ENCODE results near the gene ZNF417. TPM values are rescaled to one million over a fixed set of nuclear protein-coding genes. Genes with fewer than 3 reads are reported as not detected.
"Not testable (repeated sequence)": the region's sequence is repeated elsewhere in the genome, so short reads cannot be mapped to it uniquely, and the experiment has no call there.

The ZNF417 gene
- polyA plus RNA-seq, 1 donor from 2014 or later = 21.7 TPM

DNA sequence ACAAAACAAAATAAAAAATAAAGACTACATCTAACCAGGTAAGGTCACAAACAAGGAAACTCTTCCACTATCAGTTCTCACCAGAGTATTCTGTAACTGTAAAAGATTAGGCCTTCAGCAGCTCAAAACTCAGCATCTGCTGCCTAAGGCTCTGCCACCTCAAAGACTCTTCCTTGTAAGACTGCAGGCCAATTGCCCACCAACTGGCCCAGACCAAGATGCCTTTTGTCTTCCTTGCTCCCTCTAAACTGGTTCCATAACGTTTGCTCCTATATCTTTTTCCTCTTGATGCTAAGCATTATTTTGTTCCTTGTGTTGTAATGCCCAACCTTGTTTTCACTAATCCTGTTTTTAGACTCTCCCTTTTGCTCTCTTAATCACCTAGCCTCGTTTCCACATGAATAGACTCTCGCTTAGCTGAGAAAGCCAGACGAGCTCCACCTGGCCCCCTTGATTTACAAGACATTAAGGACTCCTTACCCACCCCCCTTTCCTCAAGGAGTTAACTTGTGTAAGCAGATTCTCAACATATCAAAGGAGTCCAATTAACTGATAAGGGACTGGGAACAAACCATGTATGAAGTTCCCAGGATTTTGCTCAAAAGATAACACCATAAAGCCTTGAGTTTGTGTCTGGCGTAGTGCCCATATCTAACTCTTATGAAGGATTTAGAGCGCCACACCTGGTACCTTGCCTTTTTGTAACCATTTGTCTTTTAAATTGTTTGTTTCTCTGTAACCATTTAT lies 29.0 kb downstream of the ZNF417 start:
- TF ChIP-seq, protein P1, sequence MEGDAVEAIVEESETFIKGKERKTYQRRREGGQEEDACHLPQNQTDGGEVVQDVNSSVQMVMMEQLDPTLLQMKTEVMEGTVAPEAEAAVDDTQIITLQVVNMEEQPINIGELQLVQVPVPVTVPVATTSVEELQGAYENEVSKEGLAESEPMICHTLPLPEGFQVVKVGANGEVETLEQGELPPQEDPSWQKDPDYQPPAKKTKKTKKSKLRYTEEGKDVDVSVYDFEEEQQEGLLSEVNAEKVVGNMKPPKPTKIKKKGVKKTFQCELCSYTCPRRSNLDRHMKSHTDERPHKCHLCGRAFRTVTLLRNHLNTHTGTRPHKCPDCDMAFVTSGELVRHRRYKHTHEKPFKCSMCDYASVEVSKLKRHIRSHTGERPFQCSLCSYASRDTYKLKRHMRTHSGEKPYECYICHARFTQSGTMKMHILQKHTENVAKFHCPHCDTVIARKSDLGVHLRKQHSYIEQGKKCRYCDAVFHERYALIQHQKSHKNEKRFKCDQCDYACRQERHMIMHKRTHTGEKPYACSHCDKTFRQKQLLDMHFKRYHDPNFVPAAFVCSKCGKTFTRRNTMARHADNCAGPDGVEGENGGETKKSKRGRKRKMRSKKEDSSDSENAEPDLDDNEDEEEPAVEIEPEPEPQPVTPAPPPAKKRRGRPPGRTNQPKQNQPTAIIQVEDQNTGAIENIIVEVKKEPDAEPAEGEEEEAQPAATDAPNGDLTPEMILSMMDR (IDR thresholded peaks at IDR 0.05; ENCODE audit: poor library complexity, severe bottlenecking) = peak; percentile 40
- TF ChIP-seq, protein P2, sequence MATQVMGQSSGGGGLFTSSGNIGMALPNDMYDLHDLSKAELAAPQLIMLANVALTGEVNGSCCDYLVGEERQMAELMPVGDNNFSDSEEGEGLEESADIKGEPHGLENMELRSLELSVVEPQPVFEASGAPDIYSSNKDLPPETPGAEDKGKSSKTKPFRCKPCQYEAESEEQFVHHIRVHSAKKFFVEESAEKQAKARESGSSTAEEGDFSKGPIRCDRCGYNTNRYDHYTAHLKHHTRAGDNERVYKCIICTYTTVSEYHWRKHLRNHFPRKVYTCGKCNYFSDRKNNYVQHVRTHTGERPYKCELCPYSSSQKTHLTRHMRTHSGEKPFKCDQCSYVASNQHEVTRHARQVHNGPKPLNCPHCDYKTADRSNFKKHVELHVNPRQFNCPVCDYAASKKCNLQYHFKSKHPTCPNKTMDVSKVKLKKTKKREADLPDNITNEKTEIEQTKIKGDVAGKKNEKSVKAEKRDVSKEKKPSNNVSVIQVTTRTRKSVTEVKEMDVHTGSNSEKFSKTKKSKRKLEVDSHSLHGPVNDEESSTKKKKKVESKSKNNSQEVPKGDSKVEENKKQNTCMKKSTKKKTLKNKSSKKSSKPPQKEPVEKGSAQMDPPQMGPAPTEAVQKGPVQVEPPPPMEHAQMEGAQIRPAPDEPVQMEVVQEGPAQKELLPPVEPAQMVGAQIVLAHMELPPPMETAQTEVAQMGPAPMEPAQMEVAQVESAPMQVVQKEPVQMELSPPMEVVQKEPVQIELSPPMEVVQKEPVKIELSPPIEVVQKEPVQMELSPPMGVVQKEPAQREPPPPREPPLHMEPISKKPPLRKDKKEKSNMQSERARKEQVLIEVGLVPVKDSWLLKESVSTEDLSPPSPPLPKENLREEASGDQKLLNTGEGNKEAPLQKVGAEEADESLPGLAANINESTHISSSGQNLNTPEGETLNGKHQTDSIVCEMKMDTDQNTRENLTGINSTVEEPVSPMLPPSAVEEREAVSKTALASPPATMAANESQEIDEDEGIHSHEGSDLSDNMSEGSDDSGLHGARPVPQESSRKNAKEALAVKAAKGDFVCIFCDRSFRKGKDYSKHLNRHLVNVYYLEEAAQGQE (IDR thresholded peaks at IDR 0.05; ENCODE audit: borderline replicate concordance) = no peak
- Histone ChIP-seq H3K9ac (ENCODE audit: low read length) (peak overlapping the region; percentile 82), H3K27ac (ENCODE audit: low read length) (peak overlapping the region; percentile 85)

DNA sequence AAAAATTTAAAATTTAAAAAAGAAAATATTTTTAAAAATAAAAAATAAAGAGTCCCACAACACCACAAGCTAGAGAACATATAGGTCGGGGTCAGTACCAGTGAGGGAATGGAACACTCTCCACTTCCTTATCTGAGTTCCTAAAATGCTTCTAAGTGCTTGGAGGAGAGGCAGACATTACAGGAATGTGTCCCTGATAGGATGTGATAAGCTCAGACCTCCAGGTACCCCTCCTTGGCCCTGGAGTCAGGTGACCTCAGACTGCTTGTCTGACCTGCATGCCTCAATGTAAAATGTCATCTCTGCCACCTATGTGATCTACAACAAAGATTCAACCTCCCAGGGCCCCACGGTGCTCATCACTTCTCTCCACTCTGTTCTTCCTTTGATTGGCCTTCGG lies 30.3 kb downstream of the ZNF417 start:
- H3K27ac ChIP-seq (ENCODE audit: low read length) = no peak overlapping the region

More for the DNA sequence above, 29.0 kb downstream of the ZNF417 start:
- H2AFZ ChIP-seq (ENCODE audit: low read depth, low read length) = no peak overlapping the region
- no peaks in the 10 kb centered on the region for H3K9me3 ChIP-seq (ENCODE audit: low read length)
- no peaks in the 10 kb centered on the region for H3K27me3 ChIP-seq (ENCODE audit: insufficient read depth, low read depth, low read length)
- H3F3A ChIP-seq (ENCODE audit: insufficient read depth, low read length, poor library complexity, severe bottlenecking) = no peaks in the 10 kb centered on the region
- peak overlapping the region; percentile 80 for H3K4me3 ChIP-seq (ENCODE audit: low read length)
- peak overlapping the region; percentile 46 for H3K4me2 ChIP-seq (ENCODE audit: low read length)
- no peaks in the 10 kb centered on the region for H4K20me1 ChIP-seq (ENCODE audit: insufficient read depth)
- no peaks in the 10 kb centered on the region for H3K9me2 ChIP-seq (ENCODE audit: insufficient read depth, low read length)
- H3K79me2 ChIP-seq (replicated peaks; ENCODE audit: insufficient read depth, low read length) = peaks cover 32% of the 10 kb centered on the region
- H3K36me3 ChIP-seq (ENCODE audit: insufficient read depth, low read length) = no peaks in the 10 kb centered on the region

DNA sequence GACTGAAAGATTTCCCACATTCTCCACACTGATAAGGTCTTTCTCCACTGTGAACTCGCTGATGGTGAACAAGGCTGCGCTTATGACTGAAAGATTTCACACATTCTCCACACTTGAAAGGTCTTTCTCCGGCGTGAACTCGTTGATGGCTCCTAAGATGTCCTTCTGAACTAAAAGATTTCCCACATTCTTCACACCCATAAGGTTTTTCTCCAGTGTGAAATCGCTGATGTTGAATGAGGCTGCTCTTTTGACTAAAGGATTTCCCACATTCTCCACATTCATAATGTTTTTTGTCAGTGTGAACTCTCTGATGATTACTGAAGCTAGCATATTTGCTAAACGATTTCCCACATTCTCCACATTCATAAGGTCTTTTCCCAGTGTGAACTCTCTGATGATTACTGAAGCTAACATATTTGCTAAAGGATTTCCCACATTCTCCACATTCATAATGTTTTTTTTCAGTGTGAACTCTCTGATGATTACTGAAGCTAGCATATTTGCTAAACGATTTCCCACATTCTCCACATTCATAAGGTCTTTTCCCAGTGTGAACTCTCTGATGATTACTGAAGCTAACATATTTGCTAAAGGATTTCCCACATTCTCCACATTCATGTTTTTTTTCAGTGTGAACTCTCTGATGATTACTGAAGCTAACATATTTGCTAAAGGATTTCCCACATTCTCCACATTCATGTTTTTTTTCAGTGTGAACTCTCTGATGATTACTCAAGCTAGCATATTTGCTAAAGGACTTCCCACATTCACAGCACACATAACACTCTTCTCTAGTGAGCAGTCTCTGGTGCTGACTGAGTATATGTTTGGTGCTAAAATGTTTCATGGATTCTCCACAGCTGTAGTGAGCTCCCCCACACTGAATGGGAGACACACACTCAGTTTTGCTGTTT lies 42.3 kb downstream of the ZNF417 start:
- not testable (repeated sequence) for H3K4me3 ChIP-seq (ENCODE audit: low read length); H3K27ac ChIP-seq (ENCODE audit: low read length); H3K9me3 ChIP-seq (ENCODE audit: low read length); H3F3A ChIP-seq (ENCODE audit: insufficient read depth, low read length, poor library complexity, severe bottlenecking); H3K9ac ChIP-seq (ENCODE audit: low read length); H3K4me2 ChIP-seq (ENCODE audit: low read length); H3K79me2 ChIP-seq (replicated peaks; ENCODE audit: insufficient read depth, low read length); H3K27me3 ChIP-seq (ENCODE audit: insufficient read depth, low read depth, low read length); H3K9me2 ChIP-seq (ENCODE audit: insufficient read depth, low read length); H4K20me1 ChIP-seq (ENCODE audit: insufficient read depth); H2AFZ ChIP-seq (ENCODE audit: low read depth, low read length)
- peaks cover 13% of the 10 kb centered on the region for H3K36me3 ChIP-seq (ENCODE audit: insufficient read depth, low read length)

More for the DNA sequence above, 30.3 kb downstream of the ZNF417 start:
- Histone ChIP-seq H3K9me3 (ENCODE audit: low read length) (no peaks in the 10 kb centered on the region), H3K9me2 (ENCODE audit: insufficient read depth, low read length) (no peaks in the 10 kb centered on the region), H4K20me1 (ENCODE audit: insufficient read depth) (no peaks in the 10 kb centered on the region), H2AFZ (ENCODE audit: low read depth, low read length) (no peak overlapping the region), H3K4me2 (ENCODE audit: low read length) (no peak overlapping the region), H3K27me3 (ENCODE audit: insufficient read depth, low read depth, low read length) (no peaks in the 10 kb centered on the region), H3K9ac (ENCODE audit: low read length) (no peak overlapping the region), H3K4me3 (ENCODE audit: low read length) (peak overlapping the region; percentile 80), H3K79me2 (replicated peaks; ENCODE audit: insufficient read depth, low read length) (peaks cover 32% of the 10 kb centered on the region), H3K36me3 (ENCODE audit: insufficient read depth, low read length) (no peaks in the 10 kb centered on the region), H3F3A (ENCODE audit: insufficient read depth, low read length, poor library complexity, severe bottlenecking) (no peaks in the 10 kb centered on the region)
- TF ChIP-seq SMC3 (conservative IDR thresholded peaks at IDR 0.05; ENCODE audit: poor library complexity) (no peak), EZH2 (IDR thresholded peaks at IDR 0.05; ENCODE audit: borderline replicate concordance, insufficient read depth, low read length, poor library complexity, severe bottlenecking) (no peak), RAD21 (conservative IDR thresholded peaks at IDR 0.05) (no peak), MXI1 (conservative IDR thresholded peaks at IDR 0.05; ENCODE audit: poor library complexity, severe bottlenecking) (no peak)
- TF ChIP-seq, protein P1 (IDR thresholded peaks at IDR 0.05; ENCODE audit: poor library complexity, severe bottlenecking) = no peak
